ENCODE data around the gene KRTAP5-11.
"Not testable (repeated sequence)": the region's sequence is repeated elsewhere in the genome, so short reads cannot be mapped to it uniquely, and the experiment has no call there.

The KRTAP5-11 gene

GRCh38 chr11:71568704-71569349 is 13.8 kb downstream of the KRTAP5-11 start:
- Histone ChIP-seq H3K4me1 (ENCODE audit: control insufficient read depth in 1 of 2, insufficient read depth in 2 of 2, low read length in 2 of 2) (no peaks in the 10 kb centered on the region), H3K9me3 (ENCODE audit: control insufficient read depth in 1 of 2, low read length in 2 of 2) (no peaks in the 10 kb centered on the region), H3K27ac (ENCODE audit: low read depth, low read length) (no peak overlapping the region), H3K27me3 (ENCODE audit: control insufficient read depth in 1 of 2, insufficient read depth in 2 of 2, low read length in 2 of 2) (peaks cover 0 to 3% of the 10 kb centered on the region in 2 donors), H3K4me3 (ENCODE audit: low read depth in 1 of 2, low read length in 2 of 2) (no peak overlapping the region), H3K36me3 (ENCODE audit: control insufficient read depth in 1 of 2, insufficient read depth in 2 of 2, low read length in 2 of 2) (no peaks in the 10 kb centered on the region), H3K9ac (ENCODE audit: low read depth in 1 of 2, low read length in 2 of 2) (no peak overlapping the region)

- not testable (repeated sequence) for H3K27ac ChIP-seq (ENCODE audit: low read depth, low read length); H3K9me3 ChIP-seq (ENCODE audit: control insufficient read depth in 1 of 2, low read length in 2 of 2); H3K4me1 ChIP-seq (ENCODE audit: control insufficient read depth in 1 of 2, insufficient read depth in 2 of 2, low read length in 2 of 2); H3K36me3 ChIP-seq (ENCODE audit: control insufficient read depth in 1 of 2, insufficient read depth in 2 of 2, low read length in 2 of 2); H3K4me3 ChIP-seq (ENCODE audit: low read depth in 1 of 2, low read length in 2 of 2); H3K9ac ChIP-seq (ENCODE audit: low read depth in 1 of 2, low read length in 2 of 2)
- H3K27me3 ChIP-seq (ENCODE audit: control insufficient read depth in 1 of 2, insufficient read depth in 2 of 2, low read length in 2 of 2), result peaks cover 5 to 10% of the 10 kb centered on the region in 2 donors
Measured at GRCh38 chr11:71567633-71568032, 15.0 kb downstream of the KRTAP5-11 start.

GRCh38 chr11:71566626-71567599 is 15.8 kb downstream of the KRTAP5-11 start:
- not testable (repeated sequence) for H3K9ac ChIP-seq (ENCODE audit: low read depth in 1 of 2, low read length in 2 of 2); H3K4me3 ChIP-seq (ENCODE audit: low read depth in 1 of 2, low read length in 2 of 2); H3K27ac ChIP-seq (ENCODE audit: low read depth, low read length); H3K36me3 ChIP-seq (ENCODE audit: control insufficient read depth in 1 of 2, insufficient read depth in 2 of 2, low read length in 2 of 2); H3K9me3 ChIP-seq (ENCODE audit: control insufficient read depth in 1 of 2, low read length in 2 of 2); H3K4me1 ChIP-seq (ENCODE audit: control insufficient read depth in 1 of 2, insufficient read depth in 2 of 2, low read length in 2 of 2)
- peaks cover 5 to 10% of the 10 kb centered on the region in 2 donors for H3K27me3 ChIP-seq (ENCODE audit: control insufficient read depth in 1 of 2, insufficient read depth in 2 of 2, low read length in 2 of 2)

- Histone ChIP-seq H3K9ac (ENCODE audit: low read depth in 1 of 2, low read length in 2 of 2) (no peak overlapping the region), H3K9me3 (ENCODE audit: control insufficient read depth in 1 of 2, low read length in 2 of 2) (no peaks in the 10 kb centered on the region), H3K27ac (ENCODE audit: low read depth, low read length) (no peak overlapping the region), H3K4me3 (ENCODE audit: low read depth in 1 of 2, low read length in 2 of 2) (no peak overlapping the region), H3K36me3 (ENCODE audit: control insufficient read depth in 1 of 2, insufficient read depth in 2 of 2, low read length in 2 of 2) (no peaks in the 10 kb centered on the region), H3K27me3 (ENCODE audit: control insufficient read depth in 1 of 2, insufficient read depth in 2 of 2, low read length in 2 of 2) (peaks cover 5 to 10% of the 10 kb centered on the region in 2 donors), H3K4me1 (ENCODE audit: control insufficient read depth in 1 of 2, insufficient read depth in 2 of 2, low read length in 2 of 2) (no peaks in the 10 kb centered on the region)
Measured at GRCh38 chr11:71566081-71566620, 16.5 kb downstream of the KRTAP5-11 start.

- no peak within 1 kb of the TSS for H3K27ac ChIP-seq (ENCODE audit: low read depth, low read length)
- H3K36me3 ChIP-seq (ENCODE audit: control insufficient read depth in 1 of 2, insufficient read depth in 2 of 2, low read length in 2 of 2), result no peaks in the 10 kb centered on the region
- H3K4me3 ChIP-seq (ENCODE audit: low read depth in 1 of 2, low read length in 2 of 2), result no peak within 1 kb of the TSS
- H3K27me3 ChIP-seq (ENCODE audit: control insufficient read depth in 1 of 2, insufficient read depth in 2 of 2, low read length in 2 of 2), result peaks cover 5 to 7% of the 10 kb centered on the region in 2 donors
- no peak within 1 kb of the TSS for H3K9ac ChIP-seq (ENCODE audit: low read depth in 1 of 2, low read length in 2 of 2)
- no peaks in the 10 kb centered on the region for H3K4me1 ChIP-seq (ENCODE audit: control insufficient read depth in 1 of 2, insufficient read depth in 2 of 2, low read length in 2 of 2)
- H3K9me3 ChIP-seq (ENCODE audit: control insufficient read depth in 1 of 2, low read length in 2 of 2), result no peaks in the 10 kb centered on the region
Measured at GRCh38 chr11:71565263-71565662, 17.4 kb downstream of the KRTAP5-11 start, which contains the start of gene KRTAP5-10. TSS of gene KRTAP5-10 (plus strand) at chr11:71565563. CDS start at chr11:71565588, 25 bp downstream.

GRCh38 chr11:71564430-71564829 is 18.2 kb downstream of the KRTAP5-11 start:
- no peaks in the 10 kb centered on the region for H3K9me3 ChIP-seq (ENCODE audit: control insufficient read depth in 1 of 2, low read length in 2 of 2)
- H3K4me1 ChIP-seq (ENCODE audit: control insufficient read depth in 1 of 2, insufficient read depth in 2 of 2, low read length in 2 of 2), result no peaks in the 10 kb centered on the region
- peaks cover 5 to 7% of the 10 kb centered on the region in 2 donors for H3K27me3 ChIP-seq (ENCODE audit: control insufficient read depth in 1 of 2, insufficient read depth in 2 of 2, low read length in 2 of 2)
- no peak overlapping the region for H3K9ac ChIP-seq (ENCODE audit: low read depth in 1 of 2, low read length in 2 of 2)
- H3K4me3 ChIP-seq (ENCODE audit: low read depth in 1 of 2, low read length in 2 of 2), result no peak overlapping the region
- no peak overlapping the region for H3K27ac ChIP-seq (ENCODE audit: low read depth, low read length)
- H3K36me3 ChIP-seq (ENCODE audit: control insufficient read depth in 1 of 2, insufficient read depth in 2 of 2, low read length in 2 of 2), result no peaks in the 10 kb centered on the region

- H3K27ac ChIP-seq (ENCODE audit: low read depth, low read length), result no peak overlapping the region
- no peaks in the 10 kb centered on the region for H3K36me3 ChIP-seq (ENCODE audit: control insufficient read depth in 1 of 2, insufficient read depth in 2 of 2, low read length in 2 of 2)
- H3K4me1 ChIP-seq (ENCODE audit: control insufficient read depth in 1 of 2, insufficient read depth in 2 of 2, low read length in 2 of 2), result no peaks in the 10 kb centered on the region
- H3K27me3 ChIP-seq (ENCODE audit: control insufficient read depth in 1 of 2, insufficient read depth in 2 of 2, low read length in 2 of 2), result peaks cover 5 to 7% of the 10 kb centered on the region in 2 donors
- H3K9ac ChIP-seq (ENCODE audit: low read depth in 1 of 2, low read length in 2 of 2), result no peak overlapping the region
- no peaks in the 10 kb centered on the region for H3K9me3 ChIP-seq (ENCODE audit: control insufficient read depth in 1 of 2, low read length in 2 of 2)
- H3K4me3 ChIP-seq (ENCODE audit: low read depth in 1 of 2, low read length in 2 of 2), result no peak overlapping the region
Measured at GRCh38 chr11:71563406-71563805, 19.3 kb downstream of the KRTAP5-11 start.

- Histone ChIP-seq H3K9ac (ENCODE audit: low read depth in 1 of 2, low read length in 2 of 2) (no peak overlapping the region), H3K4me1 (ENCODE audit: control insufficient read depth in 1 of 2, insufficient read depth in 2 of 2, low read length in 2 of 2) (no peaks in the 10 kb centered on the region), H3K36me3 (ENCODE audit: control insufficient read depth in 1 of 2, insufficient read depth in 2 of 2, low read length in 2 of 2) (no peaks in the 10 kb centered on the region), H3K27ac (ENCODE audit: low read depth, low read length) (no peak overlapping the region), H3K9me3 (ENCODE audit: control insufficient read depth in 1 of 2, low read length in 2 of 2) (no peaks in the 10 kb centered on the region), H3K27me3 (ENCODE audit: control insufficient read depth in 1 of 2, insufficient read depth in 2 of 2, low read length in 2 of 2) (peaks cover 5 to 7% of the 10 kb centered on the region in 2 donors), H3K4me3 (ENCODE audit: low read depth in 1 of 2, low read length in 2 of 2) (no peak overlapping the region)
Measured at GRCh38 chr11:71562120-71562519, 20.6 kb downstream of the KRTAP5-11 start.

- no peaks in the 10 kb centered on the region for H3K4me1 ChIP-seq (ENCODE audit: control insufficient read depth in 1 of 2, insufficient read depth in 2 of 2, low read length in 2 of 2)
- H3K4me3 ChIP-seq (ENCODE audit: low read depth in 1 of 2, low read length in 2 of 2), result no peak overlapping the region
- H3K27me3 ChIP-seq (ENCODE audit: control insufficient read depth in 1 of 2, insufficient read depth in 2 of 2, low read length in 2 of 2), result peaks cover 5 to 7% of the 10 kb centered on the region in 2 donors
- no peaks in the 10 kb centered on the region for H3K9me3 ChIP-seq (ENCODE audit: control insufficient read depth in 1 of 2, low read length in 2 of 2)
- H3K36me3 ChIP-seq (ENCODE audit: control insufficient read depth in 1 of 2, insufficient read depth in 2 of 2, low read length in 2 of 2), result no peaks in the 10 kb centered on the region
- H3K27ac ChIP-seq (ENCODE audit: low read depth, low read length), result no peak overlapping the region
- no peak overlapping the region for H3K9ac ChIP-seq (ENCODE audit: low read depth in 1 of 2, low read length in 2 of 2)
Measured at GRCh38 chr11:71558996-71559395, 23.7 kb downstream of the KRTAP5-11 start.

- Histone ChIP-seq H3K4me3 (ENCODE audit: low read depth in 1 of 2, low read length in 2 of 2) (no peak overlapping the region), H3K4me1 (ENCODE audit: control insufficient read depth in 1 of 2, insufficient read depth in 2 of 2, low read length in 2 of 2) (no peaks in the 10 kb centered on the region), H3K9me3 (ENCODE audit: control insufficient read depth in 1 of 2, low read length in 2 of 2) (no peaks in the 10 kb centered on the region), H3K36me3 (ENCODE audit: control insufficient read depth in 1 of 2, insufficient read depth in 2 of 2, low read length in 2 of 2) (no peaks in the 10 kb centered on the region), H3K27ac (ENCODE audit: low read depth, low read length) (no peak overlapping the region), H3K27me3 (ENCODE audit: control insufficient read depth in 1 of 2, insufficient read depth in 2 of 2, low read length in 2 of 2) (no peaks in the 10 kb centered on the region), H3K9ac (ENCODE audit: low read depth in 1 of 2, low read length in 2 of 2) (no peak overlapping the region)
Measured at GRCh38 chr11:71557257-71557656, 25.4 kb downstream of the KRTAP5-11 start.

Data from duodenal mucosa (tissue), 2 donors.